Measurements from ENCODE around the gene UBE2G2.

Gene UBE2G2

DNA sequence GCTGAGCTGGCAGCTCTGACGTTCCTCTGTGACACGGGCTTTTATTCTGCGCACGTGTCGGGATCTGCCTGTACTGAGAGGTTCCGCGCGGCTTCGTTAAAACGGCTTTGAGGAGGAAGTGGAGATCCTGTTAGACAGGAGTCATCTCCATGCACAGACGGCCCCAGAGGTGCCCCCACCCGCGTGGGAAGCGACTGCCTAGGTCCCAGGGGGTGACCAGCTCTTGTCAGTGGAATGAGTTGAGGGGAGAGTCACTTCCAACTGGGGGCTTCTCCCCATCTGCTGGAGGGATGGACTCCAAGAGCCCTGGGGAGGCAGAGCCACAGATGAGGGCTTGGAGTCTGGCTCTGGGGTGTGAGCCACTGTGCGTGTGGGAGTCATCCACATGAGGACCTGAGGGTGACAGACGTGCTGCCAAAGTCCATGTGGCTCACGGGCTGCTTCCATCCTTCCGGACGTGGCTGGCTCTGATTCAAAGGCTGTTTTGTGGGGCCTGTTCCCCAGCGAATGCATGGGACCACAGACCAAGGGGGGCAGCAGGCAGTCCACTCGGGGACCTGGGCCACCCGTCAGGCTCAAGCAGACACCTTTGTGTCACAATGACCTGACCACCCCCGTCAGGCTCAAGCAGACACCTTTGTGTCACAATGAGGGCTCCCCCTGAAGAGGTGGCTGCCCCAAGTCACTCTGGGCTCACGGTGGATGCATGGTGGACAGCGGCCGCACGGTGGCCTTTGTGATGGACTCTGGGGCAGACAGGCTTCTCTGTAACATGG is 45.1 kb upstream of the UBE2G2 start:
- TF ChIP-seq, protein P1, sequence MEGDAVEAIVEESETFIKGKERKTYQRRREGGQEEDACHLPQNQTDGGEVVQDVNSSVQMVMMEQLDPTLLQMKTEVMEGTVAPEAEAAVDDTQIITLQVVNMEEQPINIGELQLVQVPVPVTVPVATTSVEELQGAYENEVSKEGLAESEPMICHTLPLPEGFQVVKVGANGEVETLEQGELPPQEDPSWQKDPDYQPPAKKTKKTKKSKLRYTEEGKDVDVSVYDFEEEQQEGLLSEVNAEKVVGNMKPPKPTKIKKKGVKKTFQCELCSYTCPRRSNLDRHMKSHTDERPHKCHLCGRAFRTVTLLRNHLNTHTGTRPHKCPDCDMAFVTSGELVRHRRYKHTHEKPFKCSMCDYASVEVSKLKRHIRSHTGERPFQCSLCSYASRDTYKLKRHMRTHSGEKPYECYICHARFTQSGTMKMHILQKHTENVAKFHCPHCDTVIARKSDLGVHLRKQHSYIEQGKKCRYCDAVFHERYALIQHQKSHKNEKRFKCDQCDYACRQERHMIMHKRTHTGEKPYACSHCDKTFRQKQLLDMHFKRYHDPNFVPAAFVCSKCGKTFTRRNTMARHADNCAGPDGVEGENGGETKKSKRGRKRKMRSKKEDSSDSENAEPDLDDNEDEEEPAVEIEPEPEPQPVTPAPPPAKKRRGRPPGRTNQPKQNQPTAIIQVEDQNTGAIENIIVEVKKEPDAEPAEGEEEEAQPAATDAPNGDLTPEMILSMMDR (conservative IDR thresholded peaks at IDR 0.05): no peak
- no peak for TF ChIP-seq ZFX (IDR thresholded peaks at IDR 0.05)
- H3K27ac ChIP-seq: peak overlapping the region; percentile 55

DNA sequence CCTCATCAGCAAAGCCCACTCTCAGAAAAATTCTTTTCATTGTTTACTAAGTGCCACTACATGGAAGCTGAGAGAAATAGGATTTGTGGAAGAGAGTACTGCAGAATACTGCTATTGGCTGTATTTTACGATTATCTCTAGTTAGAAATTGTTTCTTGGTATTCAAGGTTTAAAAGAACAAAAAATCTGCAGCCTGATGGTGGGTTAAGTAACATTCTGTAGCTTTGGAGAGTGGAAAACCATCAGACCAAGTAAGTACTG is 44.5 kb upstream of the UBE2G2 start:
- peak overlapping the region; percentile 55 for H3K27ac ChIP-seq
- TF ChIP-seq, protein P1 (conservative IDR thresholded peaks at IDR 0.05): no peak
- TF ChIP-seq ZFX (IDR thresholded peaks at IDR 0.05): no peak

DNA sequence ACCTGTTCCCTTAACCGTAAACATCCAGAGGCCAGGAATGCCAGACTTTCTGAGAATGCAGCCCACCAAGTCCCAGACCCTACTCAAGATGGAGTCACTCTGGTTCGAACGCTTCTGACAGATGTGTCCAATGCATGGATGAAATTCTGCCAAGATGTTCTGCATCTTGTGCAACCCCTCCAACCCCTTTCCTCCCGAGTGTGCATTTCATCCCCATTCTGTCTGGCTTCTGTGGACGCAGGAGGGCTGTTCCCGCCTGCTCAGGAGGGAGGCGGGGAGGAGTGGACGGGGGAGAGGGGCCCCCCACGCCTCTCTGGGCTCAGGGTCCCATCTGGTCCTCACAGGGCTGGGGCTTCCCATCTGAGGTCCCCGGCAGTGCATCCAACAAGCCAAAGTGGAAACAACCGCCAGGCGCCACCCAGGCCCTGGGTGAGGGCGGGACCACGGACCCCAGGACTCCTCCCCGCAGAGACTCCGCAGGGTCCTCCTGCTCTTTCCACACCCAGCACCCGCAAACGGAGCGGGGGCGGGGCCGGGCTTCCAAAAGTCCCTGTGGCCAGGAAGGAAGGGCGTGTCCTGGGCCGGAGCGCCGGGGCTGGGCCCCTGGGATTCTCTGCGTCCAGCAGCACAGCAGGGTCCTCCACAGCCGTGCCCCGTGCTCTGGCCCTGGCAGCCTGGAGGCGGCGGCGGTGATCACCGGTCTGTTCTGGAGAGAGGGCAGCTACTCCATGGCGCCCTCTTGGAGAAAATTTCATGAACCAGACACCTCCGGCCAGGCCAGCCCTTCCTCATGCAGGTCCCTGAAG is 44.0 kb upstream of the UBE2G2 start:
- TF ChIP-seq, protein P1 (conservative IDR thresholded peaks at IDR 0.05): peak; percentile 57
- TF ChIP-seq ZFX (IDR thresholded peaks at IDR 0.05): no peak
- peak overlapping the region; percentile 55 for H3K27ac ChIP-seq

DNA sequence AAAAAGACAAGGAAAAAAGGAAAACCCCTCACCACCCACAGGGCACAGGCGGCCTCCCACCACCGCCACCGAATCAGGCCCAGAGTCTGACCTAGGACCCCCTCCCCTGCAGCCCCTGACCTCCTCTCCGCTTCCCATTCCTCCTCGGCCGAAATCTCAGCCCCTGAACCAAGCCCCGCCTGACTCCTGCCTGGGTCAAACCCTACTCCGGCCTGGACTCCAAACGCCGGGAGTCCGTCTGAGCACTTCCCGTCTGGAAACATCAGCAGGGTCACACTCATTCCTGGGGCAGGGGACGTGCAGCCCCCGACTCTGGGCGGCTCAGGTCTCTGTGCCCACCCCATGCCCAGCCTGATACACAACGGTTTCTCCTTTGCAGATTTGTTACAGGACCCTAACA is 42.6 kb upstream of the UBE2G2 start:
- H3K27ac ChIP-seq: no peak overlapping the region
- no peak for TF ChIP-seq ZFX (IDR thresholded peaks at IDR 0.05)
- TF ChIP-seq, protein P1 (conservative IDR thresholded peaks at IDR 0.05): no peak

DNA sequence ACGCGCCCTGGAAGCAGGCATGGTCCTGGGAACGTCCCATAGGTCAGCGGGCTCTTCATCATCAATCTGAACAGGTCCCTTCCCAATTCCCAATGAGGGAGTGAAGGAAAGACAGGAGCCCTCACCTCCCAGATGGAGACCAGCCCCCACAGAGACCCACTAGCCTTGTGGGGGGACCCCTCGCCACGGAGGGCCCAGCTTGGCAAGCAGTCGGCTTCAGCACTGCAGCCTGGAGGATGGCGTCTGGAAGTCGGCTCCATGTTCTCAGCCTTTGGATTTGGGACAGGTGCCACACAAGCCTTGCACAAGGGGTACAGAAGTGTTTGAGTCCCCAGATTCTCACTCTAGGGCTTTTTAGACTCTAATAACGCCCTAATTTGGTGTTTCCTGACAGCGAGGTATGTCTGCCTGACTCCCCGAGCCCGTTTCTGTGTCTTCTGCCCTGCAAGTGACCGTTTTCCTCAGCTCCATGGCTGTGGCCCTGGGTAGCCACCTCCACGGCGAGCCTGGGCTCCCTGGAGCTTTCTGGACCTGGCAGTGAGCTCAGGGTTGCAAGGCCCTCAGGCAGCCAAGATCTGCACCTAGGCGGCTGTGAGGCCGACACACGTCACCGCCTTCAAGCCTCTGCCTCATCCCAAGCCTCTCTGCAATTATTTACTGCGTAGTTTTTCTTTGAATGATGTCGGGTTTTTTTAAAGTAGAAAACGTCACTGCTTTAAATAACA is 41.3 kb upstream of the UBE2G2 start:
- TF ChIP-seq ZFX (IDR thresholded peaks at IDR 0.05): no peak
- TF ChIP-seq, protein P1 (conservative IDR thresholded peaks at IDR 0.05): no peak
- H3K27ac ChIP-seq: no peak overlapping the region

DNA sequence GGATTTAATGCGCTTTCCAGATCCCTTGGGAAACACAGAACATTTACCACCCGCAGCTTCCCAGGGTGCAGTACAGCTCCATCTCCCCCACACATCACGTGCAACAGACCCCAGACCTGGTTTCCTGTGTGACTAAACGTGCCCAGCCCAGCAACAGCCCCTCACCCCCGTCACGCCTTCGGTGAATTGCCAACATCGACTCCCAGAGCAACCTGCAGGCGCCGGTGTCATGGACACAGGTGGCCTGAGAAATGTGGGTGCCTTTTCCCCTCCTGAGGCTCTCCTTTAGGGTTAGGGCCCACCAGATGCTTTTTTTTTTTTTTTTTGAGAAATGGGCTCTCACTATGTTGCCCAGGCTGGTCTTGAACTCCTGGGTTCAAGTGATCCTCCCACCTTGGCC is 40.5 kb upstream of the UBE2G2 start:
- TF ChIP-seq, protein P1 (conservative IDR thresholded peaks at IDR 0.05): no peak
- no peak for TF ChIP-seq ZFX (IDR thresholded peaks at IDR 0.05)
- no peak overlapping the region for H3K27ac ChIP-seq

DNA sequence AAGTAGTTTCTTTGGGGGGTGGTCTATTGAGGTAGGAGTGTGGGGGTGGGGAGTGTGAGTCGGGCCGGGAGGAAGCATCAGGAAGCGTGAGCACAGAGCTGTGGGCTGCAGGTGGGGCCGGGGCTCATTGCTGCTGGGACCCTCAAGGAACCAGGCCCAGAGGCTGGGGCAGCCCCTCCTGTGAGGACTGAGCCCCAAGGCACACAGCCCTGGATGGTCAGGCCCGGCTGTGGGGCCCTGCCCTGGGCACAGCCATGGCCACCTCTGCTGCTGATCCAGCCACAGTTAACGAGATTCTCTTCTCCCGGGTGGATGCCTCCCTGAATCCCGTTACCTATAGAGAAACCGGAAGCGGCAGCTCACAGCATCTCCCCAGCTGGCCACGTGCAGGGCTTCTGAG is 39.2 kb upstream of the UBE2G2 start:
- H3K27ac ChIP-seq: no peak overlapping the region

More for the DNA sequence above, 39.2 kb upstream of the UBE2G2 start:
- TF ChIP-seq, protein P1 (conservative IDR thresholded peaks at IDR 0.05): no peak
- TF ChIP-seq ZFX (IDR thresholded peaks at IDR 0.05): no peak
